ENCODE results near the gene FGD4. TPM values are rescaled to one million over a fixed set of nuclear protein-coding genes. Genes with fewer than 3 reads are reported as not detected.
A peak's percentile ranks its signal among the peaks of the same experiment; 100 is the strongest.

FGD4 gene
- total and polyA plus RNA-seq, 4 donors = 16.2 to 49.0 (median 26.7) TPM

GRCh38 chr12:32600681-32601080, 201.3 kb downstream of the FGD4 start:
- Histone ChIP-seq H3K27ac (ENCODE audit: low read depth, low read length) (no peak overlapping the region), H3K9me3 (ENCODE audit: control insufficient read depth, insufficient read depth, low read length) (no peaks in the 10 kb centered on the region), H3K4me3 (ENCODE audit: low read depth, low read length) (no peak overlapping the region), H3K4me1 (ENCODE audit: control insufficient read depth, insufficient read depth, low read length) (no peaks in the 10 kb centered on the region), H3K27me3 (ENCODE audit: control insufficient read depth, insufficient read depth, low read length) (no peaks in the 10 kb centered on the region), H3K36me3 (ENCODE audit: control insufficient read depth, insufficient read depth, low read length) (no peaks in the 10 kb centered on the region)
- no peak for DNase-seq (ENCODE audit: low read depth in 4 of 6, low spot score in 6 of 6)
- WGBS (ENCODE audit: insufficient coverage) = no CpG with 5 or more reads among the region's 2 CpGs

GRCh38 chr12:32603071-32603470, 203.7 kb downstream of the FGD4 start:
- H3K36me3 ChIP-seq (ENCODE audit: control insufficient read depth, insufficient read depth, low read length) = peaks cover 3% of the 10 kb centered on the region
- no peaks in the 10 kb centered on the region for H3K27me3 ChIP-seq (ENCODE audit: control insufficient read depth, insufficient read depth, low read length)
- DNase-seq (ENCODE audit: low read depth in 4 of 6, low spot score in 6 of 6) = no peak
- H3K9me3 ChIP-seq (ENCODE audit: control insufficient read depth, insufficient read depth, low read length) = no peaks in the 10 kb centered on the region
- H3K4me3 ChIP-seq (ENCODE audit: low read depth, low read length) = no peak overlapping the region
- 84% methylated on average over 2 of the region's 3 CpGs for WGBS (ENCODE audit: insufficient coverage)
- H3K4me1 ChIP-seq (ENCODE audit: control insufficient read depth, insufficient read depth, low read length) = no peaks in the 10 kb centered on the region
- no peak overlapping the region for H3K27ac ChIP-seq (ENCODE audit: low read depth, low read length)

- WGBS (ENCODE audit: insufficient coverage) = 80% methylated on average over 1 of the region's 2 CpGs
- H3K9me3 ChIP-seq (ENCODE audit: control insufficient read depth, insufficient read depth, low read length) = no peaks in the 10 kb centered on the region
- H3K36me3 ChIP-seq (ENCODE audit: control insufficient read depth, insufficient read depth, low read length) = peaks cover 3% of the 10 kb centered on the region
- no peaks in the 10 kb centered on the region for H3K27me3 ChIP-seq (ENCODE audit: control insufficient read depth, insufficient read depth, low read length)
- no peak overlapping the region for H3K27ac ChIP-seq (ENCODE audit: low read depth, low read length)
- H3K4me3 ChIP-seq (ENCODE audit: low read depth, low read length) = no peak overlapping the region
- no peaks in the 10 kb centered on the region for H3K4me1 ChIP-seq (ENCODE audit: control insufficient read depth, insufficient read depth, low read length)
- no peak for DNase-seq (ENCODE audit: low read depth in 4 of 6, low spot score in 6 of 6)
These were observed 204.5 kb downstream of the FGD4 start for GRCh38 chr12:32603858-32604257.

GRCh38 chr12:32604565-32604964, 205.2 kb downstream of the FGD4 start:
- Histone ChIP-seq H3K4me3 (ENCODE audit: low read depth, low read length) (no peak overlapping the region), H3K36me3 (ENCODE audit: control insufficient read depth, insufficient read depth, low read length) (peaks cover 3% of the 10 kb centered on the region), H3K4me1 (ENCODE audit: control insufficient read depth, insufficient read depth, low read length) (no peaks in the 10 kb centered on the region), H3K27ac (ENCODE audit: low read depth, low read length) (no peak overlapping the region), H3K27me3 (ENCODE audit: control insufficient read depth, insufficient read depth, low read length) (no peaks in the 10 kb centered on the region), H3K9me3 (ENCODE audit: control insufficient read depth, insufficient read depth, low read length) (no peaks in the 10 kb centered on the region)
- 60% methylated on average over 1 of the region's 2 CpGs for WGBS (ENCODE audit: insufficient coverage)
- no peak for DNase-seq (ENCODE audit: low read depth in 4 of 6, low spot score in 6 of 6)

- H3K4me1 ChIP-seq (ENCODE audit: control insufficient read depth, insufficient read depth, low read length) = no peaks in the 10 kb centered on the region
- 100% methylated on average over 1 of the region's 3 CpGs for WGBS (ENCODE audit: insufficient coverage)
- no peak overlapping the region for H3K27ac ChIP-seq (ENCODE audit: low read depth, low read length)
- no peak overlapping the region for H3K4me3 ChIP-seq (ENCODE audit: low read depth, low read length)
- no peaks in the 10 kb centered on the region for H3K27me3 ChIP-seq (ENCODE audit: control insufficient read depth, insufficient read depth, low read length)
- peaks cover 3% of the 10 kb centered on the region for H3K36me3 ChIP-seq (ENCODE audit: control insufficient read depth, insufficient read depth, low read length)
- no peaks in the 10 kb centered on the region for H3K9me3 ChIP-seq (ENCODE audit: control insufficient read depth, insufficient read depth, low read length)
- no peak for DNase-seq (ENCODE audit: low read depth in 4 of 6, low spot score in 6 of 6)
These were observed 206.2 kb downstream of the FGD4 start for GRCh38 chr12:32605326-32606095.

GRCh38 chr12:32606443-32606842, 207.1 kb downstream of the FGD4 start:
- H3K27ac ChIP-seq (ENCODE audit: low read depth, low read length) = no peak overlapping the region
- no peaks in the 10 kb centered on the region for H3K9me3 ChIP-seq (ENCODE audit: control insufficient read depth, insufficient read depth, low read length)
- no peaks in the 10 kb centered on the region for H3K4me1 ChIP-seq (ENCODE audit: control insufficient read depth, insufficient read depth, low read length)
- H3K27me3 ChIP-seq (ENCODE audit: control insufficient read depth, insufficient read depth, low read length) = no peaks in the 10 kb centered on the region
- WGBS (ENCODE audit: insufficient coverage) = 50% methylated on average over 1 of the region's 2 CpGs
- DNase-seq (ENCODE audit: low read depth in 4 of 6, low spot score in 6 of 6) = no peak
- H3K4me3 ChIP-seq (ENCODE audit: low read depth, low read length) = no peak overlapping the region
- peaks cover 5% of the 10 kb centered on the region for H3K36me3 ChIP-seq (ENCODE audit: control insufficient read depth, insufficient read depth, low read length)

- no peaks in the 10 kb centered on the region for H3K4me1 ChIP-seq (ENCODE audit: control insufficient read depth, insufficient read depth, low read length)
- peaks cover 14% of the 10 kb centered on the region for H3K36me3 ChIP-seq (ENCODE audit: control insufficient read depth, insufficient read depth, low read length)
- H3K27ac ChIP-seq (ENCODE audit: low read depth, low read length) = no peak overlapping the region
- DNase-seq (ENCODE audit: low read depth in 4 of 6, low spot score in 6 of 6) = no peak
- no peak overlapping the region for H3K4me3 ChIP-seq (ENCODE audit: low read depth, low read length)
- no peaks in the 10 kb centered on the region for H3K9me3 ChIP-seq (ENCODE audit: control insufficient read depth, insufficient read depth, low read length)
- WGBS (ENCODE audit: insufficient coverage) = no CpG with 5 or more reads among the region's 1 CpG
- H3K27me3 ChIP-seq (ENCODE audit: control insufficient read depth, insufficient read depth, low read length) = no peaks in the 10 kb centered on the region
These were observed 210.6 kb downstream of the FGD4 start for GRCh38 chr12:32609966-32610365.

- Histone ChIP-seq H3K27ac (ENCODE audit: low read depth, low read length) (no peak overlapping the region), H3K9me3 (ENCODE audit: control insufficient read depth, insufficient read depth, low read length) (no peaks in the 10 kb centered on the region), H3K27me3 (ENCODE audit: control insufficient read depth, insufficient read depth, low read length) (no peaks in the 10 kb centered on the region), H3K4me3 (ENCODE audit: low read depth, low read length) (no peak overlapping the region), H3K36me3 (ENCODE audit: control insufficient read depth, insufficient read depth, low read length) (peaks cover 14% of the 10 kb centered on the region), H3K4me1 (ENCODE audit: control insufficient read depth, insufficient read depth, low read length) (no peaks in the 10 kb centered on the region)
- 92% methylated on average over 11 of the region's 11 CpGs for WGBS (ENCODE audit: insufficient coverage)
- DNase-seq (ENCODE audit: low read depth in 4 of 6, low spot score in 6 of 6) = peak in 1 of 6 donors; percentile 23
These were observed 212.6 kb downstream of the FGD4 start for GRCh38 chr12:32611986-32612385.

- H3K4me3 ChIP-seq (ENCODE audit: low read depth, low read length) = no peak overlapping the region
- no peak overlapping the region for H3K27ac ChIP-seq (ENCODE audit: low read depth, low read length)
- DNase-seq (ENCODE audit: low read depth in 4 of 6, low spot score in 6 of 6) = no peak
- no peaks in the 10 kb centered on the region for H3K9me3 ChIP-seq (ENCODE audit: control insufficient read depth, insufficient read depth, low read length)
- H3K4me1 ChIP-seq (ENCODE audit: control insufficient read depth, insufficient read depth, low read length) = no peaks in the 10 kb centered on the region
- no peaks in the 10 kb centered on the region for H3K27me3 ChIP-seq (ENCODE audit: control insufficient read depth, insufficient read depth, low read length)
- no CpG with 5 or more reads among the region's 3 CpGs for WGBS (ENCODE audit: insufficient coverage)
- peaks cover 11% of the 10 kb centered on the region for H3K36me3 ChIP-seq (ENCODE audit: control insufficient read depth, insufficient read depth, low read length)
These were observed 213.6 kb downstream of the FGD4 start for GRCh38 chr12:32612658-32613614.

Data from spinal cord (tissue), 10 donors.